ENCODE measurements around the gene SPRY2.

The SPRY2 gene

DNA sequence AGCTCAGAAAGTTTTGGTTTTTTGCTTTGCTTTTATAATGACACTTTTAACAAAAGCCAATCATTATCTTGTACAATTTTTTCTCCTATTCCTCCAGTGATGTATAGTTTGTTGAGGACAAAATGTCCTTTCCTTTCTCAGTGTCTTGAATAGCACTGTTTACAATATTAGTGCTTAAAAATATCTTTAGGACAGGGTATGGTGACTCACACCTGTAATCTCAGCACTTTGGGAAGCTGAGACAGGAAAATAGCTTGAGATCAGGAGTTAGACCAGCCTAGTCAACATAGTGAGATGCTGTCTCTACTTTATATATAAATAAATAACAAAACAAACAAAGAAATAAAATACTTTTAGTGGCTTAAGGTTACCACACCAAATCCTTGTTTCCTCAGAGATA, 41.9 kb downstream of the SPRY2 start:
- H3K36me3 Mint-ChIP-seq (ENCODE audit: insufficient read depth), result no peaks in the 10 kb centered on the region
- H3K9me3 Mint-ChIP-seq, result peaks cover 5% of the 10 kb centered on the region
- ATAC-seq (replicated peaks; ENCODE audit: extremely low read depth, poor library complexity, severe bottlenecking) (no peak), DNase-seq (ENCODE audit: low spot score in 2 of 2) (no peak)
- H3K27ac Mint-ChIP-seq (ENCODE audit: low read depth), result no peak overlapping the region
- no peak overlapping the region for H3K4me3 Mint-ChIP-seq
- no peaks in the 10 kb centered on the region for H3K4me1 Mint-ChIP-seq
- H3K27me3 Mint-ChIP-seq, result no peaks in the 10 kb centered on the region

DNA sequence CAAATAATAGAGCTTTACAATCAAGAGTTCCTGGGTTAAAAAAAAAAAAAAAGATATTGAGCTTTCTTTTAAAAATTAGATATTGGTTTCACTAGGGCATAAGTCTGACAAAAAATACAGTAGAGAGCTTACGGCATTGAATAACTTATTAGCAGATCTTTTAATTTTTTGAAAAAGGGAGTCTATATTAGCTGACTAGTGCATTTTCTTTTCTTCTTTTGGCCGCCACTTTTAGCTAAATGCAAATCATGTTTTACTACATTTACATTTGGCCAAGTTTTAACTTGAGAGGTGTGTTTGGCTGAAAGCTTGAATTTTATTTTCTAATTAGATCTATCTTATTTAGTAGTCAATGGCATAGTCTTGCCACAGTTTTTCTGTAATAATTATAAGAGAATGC, 43.4 kb downstream of the SPRY2 start:
- Mint-ChIP-seq H3K27ac (ENCODE audit: low read depth) (no peak overlapping the region), H3K9me3 (no peaks in the 10 kb centered on the region), H3K27me3 (no peaks in the 10 kb centered on the region), H3K36me3 (ENCODE audit: insufficient read depth) (no peaks in the 10 kb centered on the region), H3K4me1 (no peaks in the 10 kb centered on the region), H3K4me3 (no peak overlapping the region)
- DNase-seq (ENCODE audit: low spot score in 2 of 2), result no peak
- ATAC-seq (replicated peaks; ENCODE audit: extremely low read depth, poor library complexity, severe bottlenecking), result no peak

GRCh38 chr13:80297094-80297493, 43.8 kb downstream of the SPRY2 start:
- no peaks in the 10 kb centered on the region for H3K9me3 Mint-ChIP-seq

GRCh38 chr13:80296638-80297037, 44.3 kb downstream of the SPRY2 start:
- Mint-ChIP-seq H3K9me3 (no peaks in the 10 kb centered on the region), H3K36me3 (ENCODE audit: insufficient read depth) (no peaks in the 10 kb centered on the region), H3K4me1 (no peaks in the 10 kb centered on the region), H3K27me3 (no peaks in the 10 kb centered on the region), H3K4me3 (no peak overlapping the region), H3K27ac (ENCODE audit: low read depth) (no peak overlapping the region)
- DNase-seq (ENCODE audit: low spot score in 2 of 2) (no peak), ATAC-seq (replicated peaks; ENCODE audit: extremely low read depth, poor library complexity, severe bottlenecking) (no peak)

More at GRCh38 chr13:80297094-80297493, 43.8 kb downstream of the SPRY2 start:
- DNase-seq (ENCODE audit: low spot score in 2 of 2) (no peak), ATAC-seq (replicated peaks; ENCODE audit: extremely low read depth, poor library complexity, severe bottlenecking) (no peak)
- Mint-ChIP-seq H3K27me3 (no peaks in the 10 kb centered on the region), H3K4me3 (no peak overlapping the region), H3K27ac (ENCODE audit: low read depth) (no peak overlapping the region), H3K36me3 (ENCODE audit: insufficient read depth) (no peaks in the 10 kb centered on the region), H3K4me1 (no peaks in the 10 kb centered on the region)

DNA sequence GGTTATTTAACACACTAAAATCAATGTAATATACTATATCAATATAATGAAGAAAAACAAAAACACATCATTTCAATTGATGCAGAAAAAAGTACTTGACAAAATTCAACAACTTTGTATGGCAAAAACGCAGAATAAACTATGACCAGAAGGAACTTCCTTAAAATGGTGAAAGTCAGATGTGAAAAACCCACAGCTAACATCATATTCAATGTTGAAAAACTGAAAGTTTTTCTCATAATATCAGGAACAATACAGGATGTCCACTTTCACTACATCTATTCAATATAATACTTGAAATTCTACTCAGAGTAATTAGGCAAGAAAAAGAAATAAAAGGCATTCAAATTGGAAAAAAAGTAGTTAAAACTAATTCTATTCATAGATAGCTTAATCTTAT, 50.3 kb downstream of the SPRY2 start:
- Mint-ChIP-seq H3K9me3 (no peaks in the 10 kb centered on the region), H3K27ac (ENCODE audit: low read depth) (no peak overlapping the region), H3K4me1 (no peaks in the 10 kb centered on the region), H3K36me3 (ENCODE audit: insufficient read depth) (no peaks in the 10 kb centered on the region), H3K4me3 (no peak overlapping the region), H3K27me3 (no peaks in the 10 kb centered on the region)
- DNase-seq (ENCODE audit: low spot score in 2 of 2) (no peak), ATAC-seq (replicated peaks; ENCODE audit: extremely low read depth, poor library complexity, severe bottlenecking) (no peak)

All from central memory CD8-positive, alpha-beta T cell (primary cell).